Fibroblast of the aortic adventitia (primary cell): ENCODE measurements around the gene ARHGAP25. TPM values are rescaled to one million over a fixed set of nuclear protein-coding genes. Genes with fewer than 3 reads are reported as not detected.

Experiments used
- DNase-seq: peaks from one replicate; pipeline ENCODE4 v3.0.0-alpha.2; 2010; ENCODE audit warnings: low read depth
- H3K4me3 ChIP-seq: 2 replicates; pipeline ENCODE4 v1.5.1; 2011; ENCODE audit warnings: low read depth, mild to moderate bottlenecking, control low read depth, low read length, moderate library complexity
- CTCF ChIP-seq: IDR thresholded peaks from 2 replicates; pipeline ENCODE4 v1.5.1; 2011; ENCODE audit warnings: mild to moderate bottlenecking, low read length, control low read depth, inconsistent platforms; ENCODE audit not compliant: insufficient read depth
- total RNA-seq: library from RNA; depleted of rRNA; stranded (reverse); fragments of >200 nt; gene quantifications from 2 replicates; pipeline ENCODE4 v1.2.3, GENCODE V29; 2012; ENCODE audit warnings: low replicate concordance

The ARHGAP25 gene
- total RNA-seq, 1 donor: 0.36 TPM

GRCh38 chr2:68717305-68717661 is 17.3 kb upstream of the ARHGAP25 start:
- no peak overlapping the region for H3K4me3 ChIP-seq
- no peak for DNase-seq
- TF ChIP-seq CTCF: no peak

- TF ChIP-seq CTCF: no peak
- no peak overlapping the region for H3K4me3 ChIP-seq
- no peak for DNase-seq
Observed at GRCh38 chr2:68719912-68720311, 14.7 kb upstream of the ARHGAP25 start.

DNA sequence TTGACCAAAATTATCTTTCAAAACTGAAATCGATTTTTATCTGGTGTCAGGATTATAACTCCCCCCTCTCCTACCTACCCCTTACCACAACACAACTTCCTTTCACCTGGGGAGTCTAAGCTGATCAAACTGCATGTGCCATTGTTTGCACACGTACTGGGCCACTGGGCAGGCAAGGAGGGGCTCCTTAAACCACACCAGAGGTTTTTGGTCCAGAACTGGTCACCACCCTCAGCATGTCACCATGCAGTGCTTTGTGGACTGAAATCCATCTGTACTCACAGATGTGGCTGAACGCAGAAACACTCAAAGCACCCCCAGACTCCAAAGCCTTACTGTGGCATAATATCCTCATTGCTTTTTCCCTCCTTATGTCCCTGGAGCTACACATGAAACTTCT is 13.9 kb upstream of the ARHGAP25 start:
- no peak for DNase-seq
- TF ChIP-seq CTCF: no peak
- H3K4me3 ChIP-seq: no peak overlapping the region

DNA sequence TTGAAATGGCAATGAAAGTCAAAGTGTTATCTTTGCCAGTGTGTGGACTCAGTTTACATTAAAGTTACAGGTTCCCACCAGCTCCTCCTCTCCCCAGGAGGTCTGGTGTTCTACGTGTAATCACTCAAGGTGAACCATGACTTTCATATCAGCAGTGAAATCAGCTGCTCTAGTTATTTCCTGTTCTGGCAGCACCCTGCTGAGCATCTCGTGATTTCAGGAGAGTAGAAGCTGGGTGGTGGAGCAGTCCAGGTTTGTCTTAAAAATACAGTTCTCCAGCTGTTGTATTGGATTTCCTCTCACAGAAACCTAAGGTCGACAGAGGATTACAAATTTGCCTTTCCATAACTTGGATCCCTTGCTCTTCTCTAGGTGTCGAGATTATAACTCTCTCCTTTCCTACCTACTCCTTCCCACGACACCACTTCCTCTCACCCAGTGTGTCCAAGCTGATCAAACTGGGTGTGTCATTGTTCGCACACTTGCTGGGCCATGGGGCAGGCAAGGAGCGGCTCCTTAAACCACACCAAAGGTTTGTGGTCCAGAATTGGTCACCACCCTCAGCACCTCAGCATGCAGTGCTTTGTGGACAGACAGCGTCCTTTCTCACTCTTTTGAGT is 13.0 kb upstream of the ARHGAP25 start:
- no peak for TF ChIP-seq CTCF
- DNase-seq: no peak
- no peak overlapping the region for H3K4me3 ChIP-seq

DNA sequence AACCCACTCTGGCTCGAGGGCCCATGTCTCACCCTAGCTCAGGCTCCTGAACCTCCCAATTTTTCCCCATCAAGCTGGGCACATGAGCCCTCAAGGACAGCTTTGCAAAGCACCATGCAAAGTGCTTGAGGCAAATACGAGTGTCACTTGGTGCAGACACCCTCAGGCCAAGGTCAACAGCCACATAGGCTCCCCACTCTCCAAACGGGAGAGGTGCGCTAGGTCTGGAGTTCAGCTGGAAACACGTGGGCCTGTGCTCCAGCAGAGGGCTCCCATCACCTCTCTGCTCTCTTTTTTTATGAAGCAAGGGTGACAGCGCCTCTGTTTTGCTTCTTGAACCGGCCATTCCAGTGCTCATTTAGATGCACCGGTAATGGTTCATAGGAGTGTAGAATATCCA is 11.9 kb upstream of the ARHGAP25 start:
- no peak for TF ChIP-seq CTCF
- H3K4me3 ChIP-seq: no peak overlapping the region
- no peak for DNase-seq

DNA sequence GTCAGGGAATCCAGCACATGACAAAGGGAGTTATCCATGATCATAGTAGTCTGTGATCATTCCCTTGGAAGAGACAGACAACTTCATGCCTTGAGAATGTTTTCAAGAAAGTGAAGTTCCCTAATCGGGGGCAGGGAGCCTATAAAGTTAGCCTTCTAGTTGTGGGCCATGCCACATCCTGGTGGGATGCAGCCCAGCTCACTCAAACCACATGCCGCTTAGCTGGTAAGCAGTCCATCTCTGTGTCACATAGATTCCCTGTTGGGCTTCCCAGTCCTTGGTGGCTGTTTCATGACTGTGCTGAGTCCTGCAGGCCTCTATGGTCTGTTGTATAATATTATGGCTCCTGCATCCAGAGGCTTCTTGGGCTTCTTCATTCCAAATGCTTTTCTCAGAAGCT is 11.4 kb upstream of the ARHGAP25 start:
- H3K4me3 ChIP-seq: no peak overlapping the region
- no peak for DNase-seq
- no peak for TF ChIP-seq CTCF

DNA sequence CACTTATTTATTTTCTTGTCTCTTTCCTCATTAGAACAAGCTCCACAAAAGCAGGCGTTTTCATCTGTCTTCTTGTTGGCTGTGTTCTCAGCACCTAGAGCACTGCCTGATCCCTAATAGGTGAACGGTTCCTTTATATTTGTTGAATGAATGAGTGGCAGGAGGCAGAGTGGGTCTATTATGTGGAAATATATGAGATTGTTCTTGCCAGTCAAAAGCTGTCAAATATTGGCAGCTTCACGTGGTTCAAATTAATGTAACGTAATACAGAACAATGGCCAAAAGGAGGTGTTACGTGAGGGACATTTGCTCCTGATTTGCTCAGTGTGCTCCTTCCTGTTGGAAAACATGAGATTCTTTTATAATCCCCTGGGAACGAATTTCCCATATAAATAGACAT is 8.5 kb upstream of the ARHGAP25 start:
- no peak for TF ChIP-seq CTCF
- H3K4me3 ChIP-seq: no peak overlapping the region
- DNase-seq: no peak
